IPS-NIHi7 (cell line): ENCODE data around the gene IL18RAP.

ENCODE experiments used
- DNase-seq: peaks from one replicate; pipeline ENCODE4 v3.0.0; 2012; ENCODE audit warnings: mixed read lengths; ENCODE audit errors: extremely low spot score

The IL18RAP gene

DNA sequence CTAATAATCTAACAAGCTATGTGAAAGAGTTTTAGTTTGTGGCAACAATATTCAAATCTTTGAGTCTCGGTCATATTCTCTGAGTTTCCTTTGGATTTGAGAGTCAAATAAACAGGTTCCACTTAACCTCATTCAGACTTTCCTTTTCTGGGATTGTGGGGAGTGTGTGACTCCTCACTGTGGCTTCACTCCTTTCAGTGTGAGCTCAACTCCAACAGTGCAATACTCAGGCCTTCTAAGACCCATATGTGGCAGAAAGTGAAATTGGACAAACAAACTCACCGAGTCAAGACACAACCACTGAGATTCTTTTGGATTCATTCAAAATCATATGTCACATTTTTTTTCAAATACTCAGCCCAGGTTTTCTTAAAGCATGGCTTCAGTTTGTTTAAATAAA is 75.5 kb downstream of the IL18RAP start:
- no peak for DNase-seq

DNA sequence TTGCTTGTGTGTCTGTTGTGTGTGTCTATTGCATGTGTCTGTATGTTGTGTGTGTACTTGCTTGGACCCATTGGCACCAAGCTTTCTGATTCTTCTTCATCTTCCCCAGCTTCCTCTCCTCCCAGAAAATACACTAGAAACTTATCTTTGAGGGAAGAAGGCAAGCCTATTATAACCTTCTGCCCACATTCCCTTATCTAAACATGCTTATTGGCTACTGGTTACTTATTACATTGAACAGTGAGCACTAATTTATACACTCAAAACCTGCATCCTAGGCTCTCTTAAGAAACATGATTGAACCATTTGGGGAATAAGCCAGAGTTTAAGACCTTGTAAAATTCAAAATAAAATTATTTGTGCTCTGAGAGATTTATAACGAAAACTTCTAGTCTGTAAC is 76.6 kb downstream of the IL18RAP start:
- DNase-seq, result no peak
